Loucy (cell line): ENCODE results near the gene UGGT2.
"Not testable (repeated sequence)": the region's sequence is repeated elsewhere in the genome, so short reads cannot be mapped to it uniquely, and the experiment has no call there.

Experiments used
- H2AFZ ChIP-seq: fragments of 200-600 bp; sonication (generic); 2 replicates; pipeline ENCODE4 v1.6.0; 2016; ENCODE audit warnings: antibody characterized with exemption, mild to moderate bottlenecking, low read length, moderate library complexity
- H3F3A ChIP-seq: fragments of 200-600 bp; 2 replicates; pipeline ENCODE4 v1.6.0; 2016; ENCODE audit warnings: antibody characterized with exemption, low read depth, mild to moderate bottlenecking
- H3K27me3 ChIP-seq: fragments of 200-600 bp; sonication (generic); 2 replicates; pipeline ENCODE4 v1.6.1; 2014; ENCODE audit warnings: low read length, mild to moderate bottlenecking; ENCODE audit not compliant: insufficient read depth, poor library complexity, severe bottlenecking
- H3K36me3 ChIP-seq: fragments of 200-600 bp; sonication (generic); 2 replicates; pipeline ENCODE4 v1.6.1; 2016; ENCODE audit warnings: low read length; ENCODE audit not compliant: insufficient read depth
- H3K4me1 ChIP-seq: fragments of 200-600 bp; sonication (generic); 2 replicates; pipeline ENCODE4 v1.5.1; 2014; ENCODE audit warnings: low read length, mild to moderate bottlenecking; ENCODE audit not compliant: insufficient read depth, poor library complexity, severe bottlenecking
- H3K4me2 ChIP-seq: fragments of 200-600 bp; sonication (generic); 2 replicates; pipeline ENCODE4 v1.6.0; 2014; ENCODE audit warnings: antibody characterized with exemption, low read length, low read depth, mild to moderate bottlenecking; ENCODE audit not compliant: poor library complexity, severe bottlenecking
- H3K4me3 ChIP-seq: fragments of 200-600 bp; sonication (generic); 2 replicates; pipeline ENCODE4 v1.5.1; 2014; ENCODE audit warnings: low read length, mild to moderate bottlenecking, mixed read lengths; ENCODE audit not compliant: poor library complexity, severe bottlenecking
- H3K79me2 ChIP-seq: fragments of 200-600 bp; sonication (generic); 2 replicates; pipeline ENCODE4 v1.6.1; 2014; ENCODE audit warnings: low read length; ENCODE audit not compliant: insufficient read depth
- H3K9ac ChIP-seq: fragments of 200-600 bp; sonication (generic); 2 replicates; pipeline ENCODE4 v1.6.0; 2014; ENCODE audit warnings: mild to moderate bottlenecking, low read depth, low read length, moderate library complexity; ENCODE audit not compliant: poor library complexity, severe bottlenecking
- H3K9me2 ChIP-seq: fragments of 200-600 bp; sonication (generic); replicated peaks from 2 replicates; pipeline ENCODE4 v1.6.1; 2016; ENCODE audit warnings: low read depth, low read length, mixed read lengths
- H3K9me3 ChIP-seq: fragments of 200-600 bp; sonication (generic); 2 replicates; pipeline ENCODE4 v1.6.1; 2014; ENCODE audit warnings: mild to moderate bottlenecking, antibody characterized with exemption, low read length, low read depth; ENCODE audit not compliant: insufficient read depth
- H4K20me1 ChIP-seq: fragments of 200-600 bp; sonication (generic); 2 replicates; pipeline ENCODE4 v1.6.0; 2014; ENCODE audit warnings: antibody characterized with exemption, low read length, mild to moderate bottlenecking; ENCODE audit not compliant: insufficient read depth, poor library complexity, severe bottlenecking
- EZH2phosphoT487 ChIP-seq: fragments of 200-600 bp; IDR thresholded peaks from 2 replicates; pipeline ENCODE4 v1.6.1; 2018; ENCODE audit warnings: antibody characterized with exemption, mild to moderate bottlenecking, moderate library complexity, borderline replicate concordance
- TF ChIP-seq, protein P1 (sequence below): fragments of 200-600 bp; sonication (generic); conservative IDR thresholded peaks from 2 replicates; pipeline ENCODE4 v1.5.1; 2014; ENCODE audit warnings: mild to moderate bottlenecking, antibody characterized with exemption, low read length

UGGT2 gene

DNA sequence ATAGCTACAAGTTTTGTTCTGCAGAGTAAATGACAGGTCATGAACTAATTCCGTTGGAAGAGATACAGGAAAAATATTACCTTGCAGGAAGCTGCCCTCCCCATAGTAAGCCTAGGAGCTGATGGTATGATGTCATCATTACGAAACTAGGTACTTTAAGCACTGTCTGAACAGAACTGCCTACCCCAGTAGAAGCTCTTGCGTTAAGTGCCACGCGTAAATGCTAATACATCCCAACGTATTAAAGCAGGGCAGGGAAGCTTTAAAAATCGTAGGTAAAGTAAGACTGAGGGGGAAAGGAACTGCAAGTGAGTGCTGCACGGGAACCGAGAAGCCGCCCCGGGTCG is 572 bp downstream of the UGGT2 start:
- no peak overlapping the region for H2AFZ ChIP-seq
- H4K20me1 ChIP-seq = no peaks in the 10 kb centered on the region
- H3K9ac ChIP-seq = no peak overlapping the region
- H3K4me1 ChIP-seq = no peaks in the 10 kb centered on the region
- no peak overlapping the region for H3K4me2 ChIP-seq
- no peak overlapping the region for H3K4me3 ChIP-seq
- no peaks in the 10 kb centered on the region for H3K9me2 ChIP-seq
- no peaks in the 10 kb centered on the region for H3K36me3 ChIP-seq
- H3K9me3 ChIP-seq = no peaks in the 10 kb centered on the region
- no peaks in the 10 kb centered on the region for H3F3A ChIP-seq
- no peaks in the 10 kb centered on the region for H3K27me3 ChIP-seq
- no peaks in the 10 kb centered on the region for H3K79me2 ChIP-seq
- no peak for TF ChIP-seq EZH2phosphoT487
- TF ChIP-seq, protein P1, sequence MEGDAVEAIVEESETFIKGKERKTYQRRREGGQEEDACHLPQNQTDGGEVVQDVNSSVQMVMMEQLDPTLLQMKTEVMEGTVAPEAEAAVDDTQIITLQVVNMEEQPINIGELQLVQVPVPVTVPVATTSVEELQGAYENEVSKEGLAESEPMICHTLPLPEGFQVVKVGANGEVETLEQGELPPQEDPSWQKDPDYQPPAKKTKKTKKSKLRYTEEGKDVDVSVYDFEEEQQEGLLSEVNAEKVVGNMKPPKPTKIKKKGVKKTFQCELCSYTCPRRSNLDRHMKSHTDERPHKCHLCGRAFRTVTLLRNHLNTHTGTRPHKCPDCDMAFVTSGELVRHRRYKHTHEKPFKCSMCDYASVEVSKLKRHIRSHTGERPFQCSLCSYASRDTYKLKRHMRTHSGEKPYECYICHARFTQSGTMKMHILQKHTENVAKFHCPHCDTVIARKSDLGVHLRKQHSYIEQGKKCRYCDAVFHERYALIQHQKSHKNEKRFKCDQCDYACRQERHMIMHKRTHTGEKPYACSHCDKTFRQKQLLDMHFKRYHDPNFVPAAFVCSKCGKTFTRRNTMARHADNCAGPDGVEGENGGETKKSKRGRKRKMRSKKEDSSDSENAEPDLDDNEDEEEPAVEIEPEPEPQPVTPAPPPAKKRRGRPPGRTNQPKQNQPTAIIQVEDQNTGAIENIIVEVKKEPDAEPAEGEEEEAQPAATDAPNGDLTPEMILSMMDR = no peak

GRCh38 chr13:96051946-96052345 is 1.3 kb downstream of the UGGT2 start:
- H3K4me2 ChIP-seq, H2AFZ ChIP-seq, H3K9me3 ChIP-seq, H3K9me2 ChIP-seq, H3K79me2 ChIP-seq, H3K9ac ChIP-seq, H3K36me3 ChIP-seq, H3K4me1 ChIP-seq, H3K27me3 ChIP-seq, H4K20me1 ChIP-seq, H3F3A ChIP-seq, H3K4me3 ChIP-seq: not testable (repeated sequence)

DNA sequence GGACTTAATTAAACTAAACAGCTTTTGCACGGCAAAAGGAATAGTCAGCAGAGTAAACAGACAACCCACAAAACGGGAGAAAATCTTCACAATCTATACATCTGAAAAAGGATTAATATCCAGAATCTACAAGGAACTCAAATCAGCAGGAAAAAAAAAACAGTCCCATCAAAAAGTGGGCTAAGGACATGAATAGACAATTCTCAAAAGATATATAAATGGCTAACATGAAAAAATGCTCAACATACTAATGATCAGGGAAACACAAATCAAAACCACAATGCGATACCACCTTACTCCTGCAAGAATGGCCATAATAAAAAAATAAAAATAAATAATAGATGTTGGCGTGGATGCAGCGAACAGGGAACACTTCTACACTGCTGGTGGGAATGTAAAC is 1.7 kb downstream of the UGGT2 start:
- not testable (repeated sequence) for H3K79me2 ChIP-seq, H3F3A ChIP-seq, H3K4me3 ChIP-seq, H3K4me2 ChIP-seq, H4K20me1 ChIP-seq, H3K36me3 ChIP-seq, H3K4me1 ChIP-seq, H3K9me3 ChIP-seq, H3K9me2 ChIP-seq, H3K9ac ChIP-seq, H2AFZ ChIP-seq, H3K27me3 ChIP-seq

GRCh38 chr13:96050955-96051354 is 2.2 kb downstream of the UGGT2 start:
- not testable (repeated sequence) for H3K9me3 ChIP-seq, H3F3A ChIP-seq, H2AFZ ChIP-seq, H3K79me2 ChIP-seq, H3K9me2 ChIP-seq, H3K4me3 ChIP-seq, H3K4me2 ChIP-seq, H3K9ac ChIP-seq, H3K36me3 ChIP-seq, H4K20me1 ChIP-seq, H3K27me3 ChIP-seq, H3K4me1 ChIP-seq

DNA sequence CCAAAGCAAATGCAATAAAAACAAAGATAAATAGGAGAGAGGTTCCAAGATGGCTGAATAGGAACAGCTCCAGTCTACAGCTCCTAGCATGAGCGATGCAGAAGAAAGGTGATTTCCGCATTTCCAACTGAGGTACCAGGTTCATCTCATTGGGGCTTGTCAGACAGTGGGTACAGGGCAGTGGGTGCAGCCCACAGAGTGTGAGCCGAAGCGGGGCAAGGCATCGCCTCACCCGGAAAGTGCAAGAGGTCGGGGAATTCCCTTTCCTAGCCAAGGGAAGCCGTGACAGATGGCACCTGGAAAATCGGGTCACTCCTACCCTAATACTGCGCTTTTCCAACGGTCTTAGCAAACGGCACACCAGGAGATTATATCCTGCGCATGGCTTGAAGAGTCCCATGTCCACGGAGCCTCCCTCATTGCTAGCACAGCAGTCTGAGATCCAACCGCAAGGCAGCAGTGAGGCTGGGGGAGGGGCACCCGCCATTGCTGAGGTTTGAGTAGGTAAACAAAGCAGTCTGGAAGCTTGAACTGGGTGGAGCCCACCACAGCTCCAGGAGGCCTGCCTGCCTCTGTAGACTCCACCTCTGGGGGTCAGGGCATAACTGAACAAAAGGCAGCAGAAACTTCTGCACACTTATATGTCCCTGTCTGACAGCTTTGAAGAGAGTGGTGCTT is 6.6 kb downstream of the UGGT2 start:
- H3K9me3 ChIP-seq, H3K79me2 ChIP-seq, H3K27me3 ChIP-seq, H3K4me2 ChIP-seq, H2AFZ ChIP-seq, H3K9ac ChIP-seq, H3K4me1 ChIP-seq, H3K36me3 ChIP-seq, H4K20me1 ChIP-seq, H3K9me2 ChIP-seq, H3K4me3 ChIP-seq, H3F3A ChIP-seq: not testable (repeated sequence)
